ENCODE data around the gene ERO1B. TPM values are rescaled to one million over a fixed set of nuclear protein-coding genes. Genes with fewer than 3 reads are reported as not detected.

The ERO1B gene
- total and polyA plus RNA-seq, 2 of the 13 experiments (the other 11 are each of a cell fraction or from before 2014, with no cell fraction given) = 1.6 to 2.1 TPM

DNA sequence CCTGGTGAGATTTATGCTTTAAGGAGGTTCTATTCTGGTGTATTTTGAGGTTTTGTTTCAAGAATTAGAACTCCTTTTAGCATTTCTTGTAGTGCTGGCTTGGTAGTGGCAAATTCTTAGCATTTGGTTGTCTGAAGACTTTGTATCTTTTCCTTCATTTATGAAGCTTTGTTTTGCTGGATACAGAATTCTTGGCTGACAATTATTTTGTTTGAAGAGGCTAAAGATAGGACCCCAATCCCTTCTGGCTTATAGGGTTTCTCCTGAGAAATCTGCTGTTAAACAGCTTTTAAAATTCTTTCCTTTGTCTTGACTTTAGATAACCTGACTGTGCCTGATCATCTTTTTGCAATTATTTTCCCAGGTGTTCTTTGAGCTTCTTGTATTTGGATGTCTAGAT lies 80.8 kb downstream of the ERO1B start:
- Histone ChIP-seq H3K36me3 (replicated peaks in 1 of 2; ENCODE audit: control insufficient read depth in 1 of 2, insufficient read depth in 2 of 2, low read length in 2 of 2) (no peaks in the 10 kb centered on the region), H4K20me1 (ENCODE audit: insufficient read depth, low read length) (no peaks in the 10 kb centered on the region), H3K9me3 (ENCODE audit: low read length) (no peaks in the 10 kb centered on the region), H3K4me2 (ENCODE audit: low read depth, low read length) (no peak overlapping the region), H3K79me2 (ENCODE audit: insufficient read depth, low read length) (no peaks in the 10 kb centered on the region), H3K4me3 (replicated peaks in 1 of 3; ENCODE audit: insufficient read depth in 1 of 3, low read depth in 2 of 3, low read length in 3 of 3) (no peak overlapping the region), H3K27me3 (ENCODE audit: control insufficient read depth in 1 of 2, insufficient read depth in 2 of 2, low read length in 2 of 2) (no peaks in the 10 kb centered on the region), H3K9ac (ENCODE audit: insufficient read depth, low read depth, low read length) (no peak overlapping the region), H3K27ac (ENCODE audit: extremely low read length, insufficient read depth, low read length) (no peak overlapping the region), H3K4me1 (ENCODE audit: insufficient read depth, low read length) (no peaks in the 10 kb centered on the region), H2AFZ (ENCODE audit: low read length) (no peak overlapping the region)
- CTCF ChIA-PET (ENCODE audit: low intra/inter-chr PET ratio, low total read pairs) = no interaction called here
- in situ Hi-C loops (cut with HindIII; ENCODE audit: extremely low pct_ligation_motif_present, low pct_unique_long_range_greater_than_20kb) (no loop called here), intact Hi-C loops (cut with micrococcal nuclease; ENCODE audit: unreplicated experiment) (no loop called here)
- FAIRE-seq = no peak
- no peak for ATAC-seq
- TF ChIP-seq ZNF589 (CRISPR knock-in tag; conservative IDR thresholded peaks at IDR 0.05) (no peak), ZNF777 (CRISPR knock-in tag; IDR thresholded peaks at IDR 0.05) (no peak), ZNF274 (CRISPR knock-in tag; IDR thresholded peaks at IDR 0.05) (no peak), NR2F2 (IDR thresholded peaks at IDR 0.05; ENCODE audit: borderline replicate concordance, low read depth) (no peak), ZNF556 (CRISPR knock-in tag; IDR thresholded peaks at IDR 0.05; ENCODE audit: borderline replicate concordance) (no peak), HNF4A (CRISPR knock-in tag; IDR thresholded peaks at IDR 0.05) (no peak), ZNF230 (CRISPR knock-in tag; IDR thresholded peaks at IDR 0.05) (no peak), FOXK2 (IDR thresholded peaks at IDR 0.05) (no peak), ATAD3A (CRISPR knock-in tag; IDR thresholded peaks at IDR 0.05) (no peak), TMF1 (CRISPR knock-in tag; IDR thresholded peaks at IDR 0.05; ENCODE audit: low read depth) (no peak)
- TF ChIP-seq, protein P1, sequence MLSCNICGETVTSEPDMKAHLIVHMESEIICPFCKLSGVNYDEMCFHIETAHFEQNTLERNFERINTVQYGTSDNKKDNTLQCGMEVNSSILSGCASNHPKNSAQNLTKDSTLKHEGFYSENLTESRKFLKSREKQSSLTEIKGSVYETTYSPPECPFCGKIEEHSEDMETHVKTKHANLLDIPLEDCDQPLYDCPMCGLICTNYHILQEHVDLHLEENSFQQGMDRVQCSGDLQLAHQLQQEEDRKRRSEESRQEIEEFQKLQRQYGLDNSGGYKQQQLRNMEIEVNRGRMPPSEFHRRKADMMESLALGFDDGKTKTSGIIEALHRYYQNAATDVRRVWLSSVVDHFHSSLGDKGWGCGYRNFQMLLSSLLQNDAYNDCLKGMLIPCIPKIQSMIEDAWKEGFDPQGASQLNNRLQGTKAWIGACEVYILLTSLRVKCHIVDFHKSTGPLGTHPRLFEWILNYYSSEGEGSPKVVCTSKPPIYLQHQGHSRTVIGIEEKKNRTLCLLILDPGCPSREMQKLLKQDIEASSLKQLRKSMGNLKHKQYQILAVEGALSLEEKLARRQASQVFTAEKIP (CRISPR knock-in tag; IDR thresholded peaks at IDR 0.05; ENCODE audit: borderline replicate concordance) = no peak
- TF ChIP-seq, protein P2, sequence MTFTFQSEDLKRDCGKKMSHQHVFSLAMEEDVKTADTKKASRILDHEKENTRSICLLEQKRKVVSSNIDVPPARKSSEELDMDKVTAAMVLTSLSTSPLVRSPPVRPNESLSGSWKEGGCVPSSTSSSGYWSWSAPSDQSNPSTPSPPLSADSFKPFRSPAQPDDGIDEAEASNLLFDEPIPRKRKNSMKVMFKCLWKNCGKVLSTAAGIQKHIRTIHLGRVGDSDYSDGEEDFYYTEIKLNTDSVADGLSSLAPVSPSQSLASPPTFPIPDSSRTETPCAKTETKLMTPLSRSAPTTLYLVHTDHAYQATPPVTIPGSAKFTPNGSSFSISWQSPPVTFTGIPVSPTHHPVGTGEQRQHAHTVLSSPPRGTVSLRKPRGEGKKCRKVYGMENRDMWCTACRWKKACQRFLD (CRISPR knock-in tag; IDR thresholded peaks at IDR 0.05; ENCODE audit: borderline replicate concordance) = no peak
- TF ChIP-seq, protein P3, sequence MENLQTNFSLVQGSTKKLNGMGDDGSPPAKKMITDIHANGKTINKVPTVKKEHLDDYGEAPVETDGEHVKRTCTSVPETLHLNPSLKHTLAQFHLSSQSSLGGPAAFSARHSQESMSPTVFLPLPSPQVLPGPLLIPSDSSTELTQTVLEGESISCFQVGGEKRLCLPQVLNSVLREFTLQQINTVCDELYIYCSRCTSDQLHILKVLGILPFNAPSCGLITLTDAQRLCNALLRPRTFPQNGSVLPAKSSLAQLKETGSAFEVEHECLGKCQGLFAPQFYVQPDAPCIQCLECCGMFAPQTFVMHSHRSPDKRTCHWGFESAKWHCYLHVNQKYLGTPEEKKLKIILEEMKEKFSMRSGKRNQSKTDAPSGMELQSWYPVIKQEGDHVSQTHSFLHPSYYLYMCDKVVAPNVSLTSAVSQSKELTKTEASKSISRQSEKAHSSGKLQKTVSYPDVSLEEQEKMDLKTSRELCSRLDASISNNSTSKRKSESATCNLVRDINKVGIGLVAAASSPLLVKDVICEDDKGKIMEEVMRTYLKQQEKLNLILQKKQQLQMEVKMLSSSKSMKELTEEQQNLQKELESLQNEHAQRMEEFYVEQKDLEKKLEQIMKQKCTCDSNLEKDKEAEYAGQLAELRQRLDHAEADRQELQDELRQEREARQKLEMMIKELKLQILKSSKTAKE (CRISPR knock-in tag; IDR thresholded peaks at IDR 0.05; ENCODE audit: borderline replicate concordance) = no peak
- TF ChIP-seq, protein P4, sequence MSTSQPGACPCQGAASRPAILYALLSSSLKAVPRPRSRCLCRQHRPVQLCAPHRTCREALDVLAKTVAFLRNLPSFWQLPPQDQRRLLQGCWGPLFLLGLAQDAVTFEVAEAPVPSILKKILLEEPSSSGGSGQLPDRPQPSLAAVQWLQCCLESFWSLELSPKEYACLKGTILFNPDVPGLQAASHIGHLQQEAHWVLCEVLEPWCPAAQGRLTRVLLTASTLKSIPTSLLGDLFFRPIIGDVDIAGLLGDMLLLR (CRISPR knock-in tag; IDR thresholded peaks at IDR 0.05) = no peak
- POLR2A ChIA-PET = no interaction called here
- DNase-seq (ENCODE audit: low spot score) = no peak
- BruUV-seq (replicated peaks) = no TSS peak
